Measurements from ENCODE around the gene ACAN.

Gene ACAN

GRCh38 chr15:88865498-88866099, 62.4 kb downstream of the ACAN start:
- H3K9ac ChIP-seq (ENCODE audit: low read length): no peak overlapping the region
- peak overlapping the region; percentile 39 for H3K4me2 ChIP-seq (ENCODE audit: low read depth, low read length)
- DNase-seq: peak; percentile 73
- H3F3A ChIP-seq (ENCODE audit: insufficient read depth, low read length): peaks cover 10% of the 10 kb centered on the region; the same call in 1 of the 2 replicates
- peak overlapping the region; percentile 63 for H2AFZ ChIP-seq (ENCODE audit: low read length)
- peaks cover 21% of the 10 kb centered on the region for H3K4me1 ChIP-seq (ENCODE audit: low read length)
- H3K36me3 ChIP-seq (replicated peaks; ENCODE audit: insufficient read depth, low read length): no peaks in the 10 kb centered on the region
- peak overlapping the region; percentile 73 for H3K27ac ChIP-seq (ENCODE audit: low read length)
- no peaks in the 10 kb centered on the region for H3K9me3 ChIP-seq (replicated peaks; ENCODE audit: insufficient read depth, low read length)
- no peak overlapping the region for H3K4me3 ChIP-seq (ENCODE audit: low read length)
- no peaks in the 10 kb centered on the region for H3K79me2 ChIP-seq (ENCODE audit: low read length)
- H3K27me3 ChIP-seq (replicated peaks; ENCODE audit: insufficient read depth, low read length): no peaks in the 10 kb centered on the region
- no peaks in the 10 kb centered on the region for H4K20me1 ChIP-seq (ENCODE audit: insufficient read depth, low read length)
- H3K9me2 ChIP-seq (replicated peaks; ENCODE audit: insufficient read depth, low read length): no peaks in the 10 kb centered on the region
- no peak for TF ChIP-seq EZH2phosphoT487 (IDR thresholded peaks at IDR 0.05; ENCODE audit: low read length)
- TF ChIP-seq EZH2 (optimal IDR thresholded peaks at IDR 0.05; ENCODE audit: low read depth, low read length): no peak
- TF ChIP-seq, protein P1, sequence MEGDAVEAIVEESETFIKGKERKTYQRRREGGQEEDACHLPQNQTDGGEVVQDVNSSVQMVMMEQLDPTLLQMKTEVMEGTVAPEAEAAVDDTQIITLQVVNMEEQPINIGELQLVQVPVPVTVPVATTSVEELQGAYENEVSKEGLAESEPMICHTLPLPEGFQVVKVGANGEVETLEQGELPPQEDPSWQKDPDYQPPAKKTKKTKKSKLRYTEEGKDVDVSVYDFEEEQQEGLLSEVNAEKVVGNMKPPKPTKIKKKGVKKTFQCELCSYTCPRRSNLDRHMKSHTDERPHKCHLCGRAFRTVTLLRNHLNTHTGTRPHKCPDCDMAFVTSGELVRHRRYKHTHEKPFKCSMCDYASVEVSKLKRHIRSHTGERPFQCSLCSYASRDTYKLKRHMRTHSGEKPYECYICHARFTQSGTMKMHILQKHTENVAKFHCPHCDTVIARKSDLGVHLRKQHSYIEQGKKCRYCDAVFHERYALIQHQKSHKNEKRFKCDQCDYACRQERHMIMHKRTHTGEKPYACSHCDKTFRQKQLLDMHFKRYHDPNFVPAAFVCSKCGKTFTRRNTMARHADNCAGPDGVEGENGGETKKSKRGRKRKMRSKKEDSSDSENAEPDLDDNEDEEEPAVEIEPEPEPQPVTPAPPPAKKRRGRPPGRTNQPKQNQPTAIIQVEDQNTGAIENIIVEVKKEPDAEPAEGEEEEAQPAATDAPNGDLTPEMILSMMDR (IDR thresholded peaks at IDR 0.05; ENCODE audit: low read length): no peak

DNA sequence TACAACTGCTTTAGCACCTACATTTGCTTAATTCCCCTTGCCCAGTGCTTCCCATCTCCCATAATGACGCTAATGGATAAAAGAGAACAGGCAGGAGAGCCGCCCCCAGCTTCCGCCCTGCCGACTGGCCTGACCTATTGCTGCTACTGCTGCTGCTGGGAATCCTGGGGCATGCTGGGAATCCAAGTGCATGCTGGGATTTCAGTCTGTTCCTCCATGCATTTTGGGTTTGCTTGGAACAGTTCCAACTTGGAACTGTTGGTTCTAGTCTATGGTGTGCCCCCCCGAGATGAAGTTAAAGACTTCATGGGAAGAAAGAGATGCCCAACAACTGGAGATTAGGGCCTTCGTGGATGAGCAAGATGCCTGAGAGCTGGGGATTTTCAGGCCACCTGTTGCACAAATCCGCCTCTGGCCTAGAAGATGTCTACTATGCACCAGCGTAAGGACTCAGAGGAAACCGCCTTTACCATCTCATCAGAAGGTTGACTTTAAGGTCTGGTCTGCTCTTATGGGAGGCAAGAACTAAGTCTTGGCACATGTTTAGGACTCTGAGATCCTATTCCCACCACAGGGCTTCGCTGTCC, 63.2 kb downstream of the ACAN start:
- H3K27me3 ChIP-seq (replicated peaks; ENCODE audit: insufficient read depth, low read length): no peaks in the 10 kb centered on the region
- H3K27ac ChIP-seq (ENCODE audit: low read length): peak overlapping the region; percentile 73; the same call in 1 of the 2 replicates
- no peak overlapping the region for H2AFZ ChIP-seq (ENCODE audit: low read length)
- no peaks in the 10 kb centered on the region for H4K20me1 ChIP-seq (ENCODE audit: insufficient read depth, low read length)
- no peak for TF ChIP-seq EZH2 (optimal IDR thresholded peaks at IDR 0.05; ENCODE audit: low read depth, low read length)
- TF ChIP-seq, protein P1 (IDR thresholded peaks at IDR 0.05; ENCODE audit: low read length): no peak
- TF ChIP-seq EZH2phosphoT487 (IDR thresholded peaks at IDR 0.05; ENCODE audit: low read length): no peak
- H3K4me2 ChIP-seq (ENCODE audit: low read depth, low read length): peak overlapping the region; percentile 39; the same call in 1 of the 2 replicates
- no peaks in the 10 kb centered on the region for H3K9me2 ChIP-seq (replicated peaks; ENCODE audit: insufficient read depth, low read length)
- peaks cover 21% of the 10 kb centered on the region for H3K4me1 ChIP-seq (ENCODE audit: low read length)
- H3K36me3 ChIP-seq (replicated peaks; ENCODE audit: insufficient read depth, low read length): no peaks in the 10 kb centered on the region
- no peaks in the 10 kb centered on the region for H3K79me2 ChIP-seq (ENCODE audit: low read length)
- no peak for DNase-seq
- no peak overlapping the region for H3K9ac ChIP-seq (ENCODE audit: low read length)
- no peaks in the 10 kb centered on the region for H3K9me3 ChIP-seq (replicated peaks; ENCODE audit: insufficient read depth, low read length)
- peaks cover 10% of the 10 kb centered on the region; the same call in 1 of the 2 replicates for H3F3A ChIP-seq (ENCODE audit: insufficient read depth, low read length)
- no peak overlapping the region for H3K4me3 ChIP-seq (ENCODE audit: low read length)

DNA sequence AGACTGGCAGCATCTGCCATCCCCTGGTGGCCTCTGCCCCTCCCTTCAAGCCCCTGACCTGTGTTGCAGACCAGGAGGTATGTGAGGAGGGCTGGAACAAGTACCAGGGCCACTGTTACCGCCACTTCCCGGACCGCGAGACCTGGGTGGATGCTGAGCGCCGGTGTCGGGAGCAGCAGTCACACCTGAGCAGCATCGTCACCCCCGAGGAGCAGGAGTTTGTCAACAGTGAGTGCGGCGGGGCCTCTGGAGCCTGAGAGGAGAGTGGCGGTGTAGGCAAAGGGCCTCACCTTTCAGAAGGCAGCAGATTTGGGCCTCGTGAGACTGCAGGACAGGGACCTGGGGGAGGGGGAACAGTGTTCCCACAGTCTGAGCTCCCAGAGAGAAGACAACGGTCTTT, 68.1 kb downstream of the ACAN start:
- no peak for DNase-seq
- no peaks in the 10 kb centered on the region for H3F3A ChIP-seq (ENCODE audit: insufficient read depth, low read length)
- H3K4me3 ChIP-seq (ENCODE audit: low read length): no peak overlapping the region
- no peaks in the 10 kb centered on the region for H3K36me3 ChIP-seq (replicated peaks; ENCODE audit: insufficient read depth, low read length)
- TF ChIP-seq EZH2phosphoT487 (IDR thresholded peaks at IDR 0.05; ENCODE audit: low read length): no peak
- no peak for TF ChIP-seq EZH2 (optimal IDR thresholded peaks at IDR 0.05; ENCODE audit: low read depth, low read length)
- TF ChIP-seq, protein P1 (IDR thresholded peaks at IDR 0.05; ENCODE audit: low read length): no peak
- no peaks in the 10 kb centered on the region for H3K79me2 ChIP-seq (ENCODE audit: low read length)
- no peak overlapping the region for H3K27ac ChIP-seq (ENCODE audit: low read length)
- no peak overlapping the region for H3K4me2 ChIP-seq (ENCODE audit: low read depth, low read length)
- H4K20me1 ChIP-seq (ENCODE audit: insufficient read depth, low read length): no peaks in the 10 kb centered on the region
- no peaks in the 10 kb centered on the region for H3K9me3 ChIP-seq (replicated peaks; ENCODE audit: insufficient read depth, low read length)
- H2AFZ ChIP-seq (ENCODE audit: low read length): no peak overlapping the region
- no peaks in the 10 kb centered on the region for H3K9me2 ChIP-seq (replicated peaks; ENCODE audit: insufficient read depth, low read length)
- H3K9ac ChIP-seq (ENCODE audit: low read length): no peak overlapping the region
- no peaks in the 10 kb centered on the region; the same call in 1 of the 2 replicates for H3K27me3 ChIP-seq (replicated peaks; ENCODE audit: insufficient read depth, low read length)
- H3K4me1 ChIP-seq (ENCODE audit: low read length): peaks cover 3% of the 10 kb centered on the region

Measured in MM.1S (cell line).